Measurements from ENCODE around the gene TIMM21. TPM values are rescaled to one million over a fixed set of nuclear protein-coding genes. Genes with fewer than 3 reads are reported as not detected.

The TIMM21 gene
- total RNA-seq, 1 donor from 2014 or later = 25.0 TPM

GRCh38 chr18:74172697-74173433 lies 24.5 kb downstream of the TIMM21 start:
- intact Hi-C loops (cut with DNase I) = no loop called here
- Histone ChIP-seq H3K27me3 (no peaks in the 10 kb centered on the region), H3K36me3 (no peaks in the 10 kb centered on the region), H3K9me3 (no peaks in the 10 kb centered on the region), H3K27ac (no peak overlapping the region), H3K4me1 (no peaks in the 10 kb centered on the region), H3K4me3 (no peak overlapping the region)
- TF ChIP-seq POLR2AphosphoS5 (IDR thresholded peaks at IDR 0.05; ENCODE audit: insufficient read depth in 1 of 2, low read depth in 1 of 2) (no peak), POLR2A (IDR thresholded peaks at IDR 0.05) (no peak)
- TF ChIP-seq, protein P1, sequence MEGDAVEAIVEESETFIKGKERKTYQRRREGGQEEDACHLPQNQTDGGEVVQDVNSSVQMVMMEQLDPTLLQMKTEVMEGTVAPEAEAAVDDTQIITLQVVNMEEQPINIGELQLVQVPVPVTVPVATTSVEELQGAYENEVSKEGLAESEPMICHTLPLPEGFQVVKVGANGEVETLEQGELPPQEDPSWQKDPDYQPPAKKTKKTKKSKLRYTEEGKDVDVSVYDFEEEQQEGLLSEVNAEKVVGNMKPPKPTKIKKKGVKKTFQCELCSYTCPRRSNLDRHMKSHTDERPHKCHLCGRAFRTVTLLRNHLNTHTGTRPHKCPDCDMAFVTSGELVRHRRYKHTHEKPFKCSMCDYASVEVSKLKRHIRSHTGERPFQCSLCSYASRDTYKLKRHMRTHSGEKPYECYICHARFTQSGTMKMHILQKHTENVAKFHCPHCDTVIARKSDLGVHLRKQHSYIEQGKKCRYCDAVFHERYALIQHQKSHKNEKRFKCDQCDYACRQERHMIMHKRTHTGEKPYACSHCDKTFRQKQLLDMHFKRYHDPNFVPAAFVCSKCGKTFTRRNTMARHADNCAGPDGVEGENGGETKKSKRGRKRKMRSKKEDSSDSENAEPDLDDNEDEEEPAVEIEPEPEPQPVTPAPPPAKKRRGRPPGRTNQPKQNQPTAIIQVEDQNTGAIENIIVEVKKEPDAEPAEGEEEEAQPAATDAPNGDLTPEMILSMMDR (IDR thresholded peaks at IDR 0.05) = no peak
- DNase-seq (ENCODE audit: extremely low spot score in 2 of 2) = no peak

DNA sequence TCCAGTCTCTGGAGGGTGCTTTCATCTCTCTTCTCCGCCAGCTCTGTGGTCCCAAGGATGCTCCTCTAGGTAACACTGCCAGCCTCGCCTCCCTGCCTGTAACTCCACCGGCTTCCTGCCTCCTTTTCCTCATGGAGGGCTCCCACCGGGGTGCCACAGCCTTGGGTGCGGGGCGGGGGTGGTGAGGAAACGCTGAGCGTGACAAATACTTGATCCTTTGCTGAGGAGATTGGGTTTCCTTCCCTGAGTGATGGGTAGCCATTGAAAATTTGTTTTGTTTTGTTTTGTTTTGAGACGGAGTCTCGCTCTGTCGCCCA lies 25.1 kb downstream of the TIMM21 start:
- intact Hi-C loops (cut with DNase I) = no loop called here
- Histone ChIP-seq H3K9me3 (no peaks in the 10 kb centered on the region), H3K4me3 (no peak overlapping the region), H3K4me1 (no peaks in the 10 kb centered on the region), H3K27me3 (no peaks in the 10 kb centered on the region), H3K27ac (no peak overlapping the region), H3K36me3 (no peaks in the 10 kb centered on the region)
- TF ChIP-seq POLR2A (IDR thresholded peaks at IDR 0.05) = no peak
- TF ChIP-seq POLR2AphosphoS5 (IDR thresholded peaks at IDR 0.05; ENCODE audit: insufficient read depth in 1 of 2, low read depth in 1 of 2) = no peak
- TF ChIP-seq, protein P1 (IDR thresholded peaks at IDR 0.05) = no peak
- no peak for DNase-seq (ENCODE audit: extremely low spot score in 2 of 2)

DNA sequence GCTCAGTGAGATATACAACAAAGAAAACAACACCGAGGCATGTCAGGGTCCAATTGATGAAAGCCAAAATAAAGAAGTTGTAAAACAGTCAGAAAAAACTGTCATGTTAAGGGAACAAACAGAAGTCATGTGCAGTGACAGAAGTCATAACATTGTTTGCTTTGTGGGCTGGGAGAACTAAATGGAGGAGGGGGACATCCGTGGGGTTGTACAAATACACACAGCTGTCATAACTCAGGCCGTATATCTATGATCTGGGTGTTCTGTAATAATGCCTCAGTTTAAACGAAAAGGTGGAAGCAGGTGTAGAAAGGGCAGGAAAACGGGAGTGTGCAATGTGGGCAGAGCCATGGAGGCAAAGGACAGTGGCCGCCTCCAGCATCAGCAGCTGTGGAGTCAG lies 27.3 kb downstream of the TIMM21 start:
- Histone ChIP-seq H3K4me1 (no peaks in the 10 kb centered on the region), H3K27me3 (no peaks in the 10 kb centered on the region), H3K27ac (no peak overlapping the region), H3K4me3 (no peak overlapping the region), H3K9me3 (no peaks in the 10 kb centered on the region), H3K36me3 (no peaks in the 10 kb centered on the region)
- DNase-seq (ENCODE audit: extremely low spot score in 2 of 2) = no peak
- intact Hi-C loops (cut with DNase I) = no loop called here
- TF ChIP-seq, protein P1 (IDR thresholded peaks at IDR 0.05) = no peak
- TF ChIP-seq POLR2AphosphoS5 (IDR thresholded peaks at IDR 0.05; ENCODE audit: insufficient read depth in 1 of 2, low read depth in 1 of 2) (no peak), POLR2A (IDR thresholded peaks at IDR 0.05) (no peak)

DNA sequence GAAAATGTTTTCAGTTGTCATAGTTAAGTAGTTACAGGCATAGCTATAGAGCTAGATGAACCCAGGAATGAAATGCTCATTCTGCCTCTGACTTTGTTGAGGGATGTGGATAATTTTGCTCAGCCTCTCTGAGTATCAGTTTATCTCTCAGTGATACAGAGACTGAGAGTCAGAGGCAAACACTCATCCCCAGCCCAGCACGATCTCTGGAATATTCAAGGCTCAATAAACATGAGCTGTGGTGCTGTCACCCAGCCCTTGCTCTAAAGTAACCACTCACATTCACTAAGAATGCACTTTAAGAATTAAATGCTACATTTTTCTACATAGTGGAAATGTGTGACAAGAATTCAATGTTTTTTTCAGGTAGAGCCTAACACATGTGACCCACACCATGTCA lies 30.6 kb downstream of the TIMM21 start:
- no peaks in the 10 kb centered on the region for H3K9me3 ChIP-seq
- intact Hi-C loops (cut with DNase I) = no loop called here
- TF ChIP-seq POLR2AphosphoS5 (IDR thresholded peaks at IDR 0.05; ENCODE audit: insufficient read depth in 1 of 2, low read depth in 1 of 2) = no peak
- TF ChIP-seq POLR2A (IDR thresholded peaks at IDR 0.05) = no peak
- TF ChIP-seq, protein P1 (IDR thresholded peaks at IDR 0.05) = no peak
- no peaks in the 10 kb centered on the region for H3K36me3 ChIP-seq
- H3K4me3 ChIP-seq = no peak overlapping the region
- no peak for DNase-seq (ENCODE audit: extremely low spot score in 2 of 2)
- no peaks in the 10 kb centered on the region for H3K27me3 ChIP-seq
- H3K4me1 ChIP-seq = no peaks in the 10 kb centered on the region
- no peak overlapping the region for H3K27ac ChIP-seq

DNA sequence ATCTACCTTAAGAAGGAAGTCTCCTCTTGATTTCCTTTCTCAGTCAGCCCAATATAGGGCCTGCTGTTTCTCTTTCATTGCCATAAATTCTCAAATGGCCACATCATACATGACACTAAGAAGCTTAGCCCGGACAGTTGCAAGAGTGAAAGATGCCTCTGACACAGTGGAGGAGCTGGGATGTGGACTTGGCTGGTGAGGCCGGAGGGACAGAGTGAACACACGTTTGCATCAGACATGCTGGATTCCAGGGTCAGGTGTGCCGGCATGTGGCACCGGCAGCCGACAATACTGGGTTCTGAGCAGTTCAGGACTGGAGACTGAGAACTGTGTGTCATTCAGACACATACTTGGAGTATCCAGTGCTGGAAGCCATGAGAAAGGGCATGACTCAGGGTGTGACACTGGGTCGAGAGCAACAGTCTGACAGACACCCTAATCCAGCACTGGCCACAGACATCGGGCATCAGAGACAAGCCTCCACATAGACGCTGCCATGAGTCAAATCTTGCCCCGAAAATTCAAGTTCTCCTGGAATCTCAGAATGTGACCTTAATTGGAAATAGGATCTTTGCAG lies 31.4 kb downstream of the TIMM21 start:
- Histone ChIP-seq H3K4me3 (no peak overlapping the region), H3K36me3 (no peaks in the 10 kb centered on the region), H3K9me3 (no peaks in the 10 kb centered on the region), H3K27me3 (no peaks in the 10 kb centered on the region), H3K27ac (no peak overlapping the region), H3K4me1 (no peaks in the 10 kb centered on the region)
- intact Hi-C loops (cut with DNase I) = no loop called here
- TF ChIP-seq POLR2A (IDR thresholded peaks at IDR 0.05) (no peak), POLR2AphosphoS5 (IDR thresholded peaks at IDR 0.05; ENCODE audit: insufficient read depth in 1 of 2, low read depth in 1 of 2) (no peak)
- TF ChIP-seq, protein P1 (IDR thresholded peaks at IDR 0.05) = no peak
- DNase-seq (ENCODE audit: extremely low spot score in 2 of 2) = no peak

Measured in vagina (tissue), 2 donors.